8988T (cell line): ENCODE results near the gene ADAMTSL5.
"Not testable (repeated sequence)": the region's sequence is repeated elsewhere in the genome, so short reads cannot be mapped to it uniquely, and the experiment has no call there.

Experiments
- DNase-seq: peaks from one replicate; pipeline ENCODE4 v3.0.0; 2011

The ADAMTSL5 gene

DNA sequence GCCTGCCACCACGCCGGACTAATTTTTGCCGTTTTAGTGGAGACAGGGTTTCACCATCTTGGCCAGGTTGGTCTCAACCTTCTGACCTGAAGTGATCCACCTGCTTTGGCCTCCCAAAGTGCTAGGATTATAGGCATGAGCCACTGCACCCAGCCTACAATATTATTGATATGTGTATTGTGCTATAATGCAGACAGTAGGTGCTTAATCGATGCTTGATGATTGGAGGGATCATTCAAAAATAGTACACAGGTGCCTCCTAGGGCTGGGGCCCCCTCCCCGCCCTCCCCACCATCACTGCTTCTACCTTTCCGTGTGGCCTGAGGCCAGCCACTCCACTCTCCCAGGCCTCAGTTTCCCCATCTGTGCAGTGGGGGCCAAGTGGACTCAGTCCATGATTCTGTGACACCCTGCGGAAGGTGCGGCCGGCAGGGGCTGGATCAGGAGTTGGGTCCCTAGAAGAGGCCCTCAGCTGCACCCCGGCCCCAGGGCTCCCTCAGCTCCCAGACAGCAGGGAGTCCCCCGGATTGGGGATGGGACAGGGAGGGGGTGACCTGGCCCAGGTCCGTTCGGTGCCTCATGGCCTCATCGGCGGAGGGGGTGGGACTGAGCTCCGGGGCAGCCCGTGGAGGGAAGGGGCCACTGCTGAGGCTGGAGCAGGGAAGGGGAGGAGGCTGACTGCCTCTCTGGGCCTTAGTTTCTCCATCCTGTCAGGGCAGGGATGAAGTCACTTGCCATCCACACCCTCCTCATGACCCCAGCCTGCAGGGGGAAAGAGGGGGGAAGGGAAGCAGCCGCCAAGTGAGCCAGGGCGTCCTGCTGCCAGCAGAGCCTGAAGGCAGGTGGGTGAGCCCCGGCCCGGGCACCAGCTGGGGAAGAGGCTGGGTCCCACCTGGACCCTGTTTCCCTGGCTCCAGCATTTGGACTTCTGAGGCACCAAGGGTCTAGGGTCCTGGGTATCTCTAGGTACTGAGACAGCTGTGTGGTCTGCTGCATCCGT, 1.2 kb downstream of the ADAMTSL5 start:
- no peak for DNase-seq

DNA sequence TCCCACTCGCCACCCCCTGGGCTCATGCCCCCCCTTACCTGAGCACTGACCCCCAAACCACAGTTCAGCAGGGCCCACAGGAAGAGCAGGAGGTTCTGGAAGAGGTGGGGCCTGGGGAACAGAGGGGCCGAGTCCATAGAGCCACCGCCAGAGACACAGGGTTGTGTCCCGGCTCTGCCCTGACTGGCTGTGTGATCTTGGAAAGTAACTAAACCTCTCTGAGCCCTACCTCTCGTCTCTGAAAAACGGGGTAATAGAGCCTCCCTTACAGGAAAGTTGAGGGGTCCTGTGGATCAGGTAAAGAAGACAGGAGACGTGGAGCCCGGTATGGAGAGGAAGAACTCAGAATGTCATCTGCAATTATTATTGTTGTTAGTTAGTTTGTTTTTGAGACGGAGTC, 2.0 kb downstream of the ADAMTSL5 start:
- no peak for DNase-seq

DNA sequence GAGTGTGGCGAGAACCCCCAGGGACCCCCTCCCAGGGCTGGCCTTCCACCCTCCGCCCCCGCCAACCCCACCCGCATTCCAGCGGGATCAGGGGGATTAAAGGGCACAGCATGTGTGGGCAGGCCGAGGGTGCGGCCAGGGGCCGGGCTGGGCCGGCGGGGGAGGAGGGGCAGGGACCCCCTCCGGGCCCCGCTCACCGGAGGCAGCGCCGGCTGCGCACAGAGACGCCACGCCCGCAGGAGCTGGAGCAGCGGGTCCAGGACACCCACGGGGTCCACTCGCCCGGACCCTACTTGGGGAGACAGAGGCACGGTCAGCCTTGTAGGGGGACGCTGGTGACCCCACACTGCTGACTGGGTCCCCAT, 2.4 kb downstream of the ADAMTSL5 start:
- DNase-seq = no peak

DNA sequence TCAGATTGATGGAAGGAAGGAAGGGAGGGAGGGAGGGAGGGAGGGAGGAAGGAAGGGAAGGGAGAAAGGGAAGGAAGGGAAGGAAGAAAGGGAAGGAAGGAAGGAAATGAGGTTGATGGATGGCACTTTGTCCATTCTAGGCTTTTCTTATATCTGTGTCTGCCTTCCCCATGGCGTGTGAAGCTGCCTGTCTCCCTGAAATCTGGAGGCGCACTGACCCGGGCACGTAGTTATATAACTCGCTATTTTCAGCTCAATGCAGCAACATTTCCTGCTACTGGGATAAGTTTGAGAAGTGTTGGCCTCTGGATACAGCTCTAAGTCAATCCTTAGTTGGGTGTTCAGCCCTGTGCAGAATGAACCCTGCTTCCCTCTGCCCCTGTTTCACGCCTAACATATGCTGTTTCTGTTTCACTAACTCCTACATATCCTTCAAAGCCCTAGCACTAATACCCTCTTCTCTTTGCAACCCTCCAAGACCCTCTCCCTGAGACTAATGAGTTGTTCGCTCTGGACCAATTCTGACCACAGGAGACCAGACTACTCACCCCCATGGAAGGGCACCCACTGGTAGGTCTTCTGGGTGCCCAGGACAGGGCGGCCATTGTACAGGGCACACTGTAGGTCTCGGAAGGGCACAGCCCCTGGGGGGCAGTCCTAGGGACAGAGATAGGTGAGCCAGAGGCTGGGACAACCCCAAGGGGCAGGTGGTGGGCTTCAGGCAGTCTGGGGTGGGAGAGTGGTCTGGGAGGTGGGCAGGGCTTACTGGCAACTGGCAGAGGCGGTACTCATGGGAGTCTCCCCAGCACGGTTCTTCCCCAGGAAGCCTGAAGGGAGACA, 3.0 kb downstream of the ADAMTSL5 start:
- no peak for DNase-seq

DNA sequence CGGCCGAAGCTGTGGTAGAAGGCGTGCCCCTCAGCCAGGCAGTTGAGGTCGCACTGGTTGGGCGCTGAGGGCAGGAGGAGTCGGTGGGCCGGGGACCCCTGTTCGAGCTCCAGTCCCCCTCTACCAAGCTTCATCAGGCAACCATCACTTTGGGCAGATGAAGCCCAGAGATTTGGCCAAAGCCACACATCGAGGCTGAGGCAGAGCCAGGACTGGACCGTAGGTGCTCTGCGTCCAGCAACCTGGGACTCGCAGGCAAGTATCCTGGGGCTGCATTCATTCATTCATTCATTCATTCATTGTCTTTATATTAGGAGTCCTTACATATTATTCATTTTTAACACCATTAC, 4.3 kb downstream of the ADAMTSL5 start:
- no peak for DNase-seq

DNA sequence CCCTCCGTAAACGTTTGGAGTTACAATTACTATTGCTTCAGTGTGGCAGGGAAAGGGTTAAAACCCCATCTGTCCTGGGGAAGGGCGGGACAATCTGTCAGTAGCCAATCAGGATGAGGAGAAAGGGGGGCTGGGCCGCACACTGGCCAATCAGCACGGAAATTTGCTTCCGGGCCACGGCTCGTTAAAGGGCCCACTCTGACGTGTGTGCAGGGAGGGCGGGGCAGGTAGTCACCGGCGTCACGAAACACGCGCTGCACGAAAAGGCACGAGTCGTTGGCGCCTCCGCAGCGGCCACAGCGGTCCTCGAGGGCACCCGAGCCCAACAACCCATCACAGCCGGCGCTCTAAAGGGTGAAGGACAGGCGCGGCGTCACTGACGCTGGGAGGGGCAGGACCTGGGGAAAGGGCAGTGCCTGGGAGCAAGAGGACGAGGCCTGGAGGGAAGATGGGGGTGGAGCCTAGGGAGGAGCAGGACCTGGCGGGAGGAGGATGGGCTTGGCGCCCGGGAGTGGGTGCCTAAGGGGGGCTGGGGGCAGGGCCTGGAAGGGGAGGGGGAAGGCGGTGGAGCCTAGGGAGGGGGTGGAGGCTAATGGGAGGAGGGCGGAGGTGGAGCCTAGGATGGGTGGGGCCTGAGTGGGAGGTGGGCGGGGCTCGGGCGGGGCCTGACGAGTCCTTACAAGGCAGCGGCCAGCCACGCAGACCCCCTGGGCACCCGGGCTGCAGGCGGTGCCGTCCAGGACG, 4.9 kb downstream of the ADAMTSL5 start:
- DNase-seq = peak; percentile 90

DNA sequence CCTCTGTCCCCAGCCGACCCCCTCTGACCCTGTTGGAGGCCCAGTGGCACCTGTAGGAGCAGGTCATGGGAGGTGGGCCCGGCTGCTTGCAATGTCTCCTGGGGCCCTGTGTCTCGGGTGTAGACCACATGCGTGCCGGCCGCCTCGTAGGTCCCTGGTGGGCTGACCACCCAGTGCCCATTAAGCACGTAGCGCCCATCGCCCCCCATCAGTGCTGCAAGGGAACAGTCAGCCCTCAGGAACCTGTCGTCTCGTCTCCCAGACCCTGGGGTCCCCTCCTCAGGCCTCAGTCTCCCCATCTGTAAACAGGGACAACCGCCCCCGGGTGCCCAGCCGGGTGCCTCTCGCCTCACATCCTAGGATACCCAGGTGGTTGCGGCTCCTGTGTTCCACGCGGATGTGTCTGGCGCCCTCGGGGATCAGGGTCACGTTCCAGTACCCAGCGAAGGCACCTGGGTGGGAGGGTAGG, 5.6 kb downstream of the ADAMTSL5 start:
- DNase-seq = no peak

DNA sequence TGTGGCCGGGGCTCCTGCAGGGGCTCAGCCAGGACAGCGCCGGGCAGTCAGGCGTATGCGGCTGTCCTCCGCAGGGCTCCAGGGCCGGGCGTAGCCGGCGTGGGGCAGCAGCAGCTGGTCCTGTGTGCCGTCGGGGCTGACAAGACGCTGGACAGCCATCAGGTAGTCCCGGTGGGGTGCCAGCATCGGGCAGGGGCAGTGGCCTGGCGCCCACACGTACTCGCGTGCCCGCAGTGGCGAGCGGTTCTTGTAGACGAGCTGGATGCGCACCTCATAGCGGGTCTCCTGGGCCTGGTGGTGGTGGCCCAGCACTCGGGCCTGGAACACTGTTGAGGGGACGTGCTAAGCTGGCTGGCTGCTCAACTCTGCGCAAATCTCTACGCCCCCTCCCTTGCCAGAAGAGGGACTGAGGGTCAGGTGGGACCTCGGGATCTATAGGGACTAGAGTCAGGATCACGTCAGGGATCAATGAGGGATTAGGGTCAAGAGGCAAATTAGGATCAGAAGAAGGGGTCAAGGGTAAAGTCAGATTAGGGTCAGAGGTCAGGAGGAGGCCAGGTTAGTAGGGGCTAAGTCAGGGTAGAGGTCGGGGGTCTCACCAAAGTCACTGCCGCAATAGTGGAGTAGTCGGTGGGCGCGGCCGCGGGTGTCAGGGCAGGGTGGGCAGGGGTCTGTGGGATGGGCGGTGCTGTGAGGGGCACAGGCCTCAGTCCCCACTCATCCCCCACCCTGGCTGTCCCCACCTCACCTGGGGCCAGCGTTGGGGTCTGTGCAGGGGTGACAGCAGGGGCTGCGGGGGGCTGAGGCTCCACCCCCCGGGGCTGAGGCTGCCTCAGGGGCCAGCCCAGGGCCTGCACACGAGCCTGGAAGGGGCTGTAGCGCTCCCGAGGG, 6.6 kb downstream of the ADAMTSL5 start:
- DNase-seq = no peak

DNA sequence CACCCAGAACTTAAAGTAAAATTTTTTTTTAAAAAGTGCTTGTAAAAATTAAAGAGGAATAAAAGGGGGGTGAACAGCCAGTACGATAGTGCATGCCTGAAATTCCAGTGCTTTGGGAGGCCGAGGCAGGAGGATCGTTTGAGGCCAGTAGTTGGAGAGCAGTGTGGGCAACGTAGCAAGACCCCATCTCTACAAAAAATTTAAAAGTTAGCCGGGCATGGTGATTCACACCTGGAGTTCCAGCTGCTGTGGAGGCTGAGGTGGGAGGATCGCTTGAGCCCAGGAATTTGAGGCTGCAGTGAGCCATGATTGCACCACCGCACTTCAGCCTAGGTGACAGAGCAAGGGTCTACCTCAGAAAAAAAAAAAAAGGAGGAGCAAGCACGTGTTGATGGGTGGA, 7.8 kb downstream of the ADAMTSL5 start:
- DNase-seq = no peak

DNA sequence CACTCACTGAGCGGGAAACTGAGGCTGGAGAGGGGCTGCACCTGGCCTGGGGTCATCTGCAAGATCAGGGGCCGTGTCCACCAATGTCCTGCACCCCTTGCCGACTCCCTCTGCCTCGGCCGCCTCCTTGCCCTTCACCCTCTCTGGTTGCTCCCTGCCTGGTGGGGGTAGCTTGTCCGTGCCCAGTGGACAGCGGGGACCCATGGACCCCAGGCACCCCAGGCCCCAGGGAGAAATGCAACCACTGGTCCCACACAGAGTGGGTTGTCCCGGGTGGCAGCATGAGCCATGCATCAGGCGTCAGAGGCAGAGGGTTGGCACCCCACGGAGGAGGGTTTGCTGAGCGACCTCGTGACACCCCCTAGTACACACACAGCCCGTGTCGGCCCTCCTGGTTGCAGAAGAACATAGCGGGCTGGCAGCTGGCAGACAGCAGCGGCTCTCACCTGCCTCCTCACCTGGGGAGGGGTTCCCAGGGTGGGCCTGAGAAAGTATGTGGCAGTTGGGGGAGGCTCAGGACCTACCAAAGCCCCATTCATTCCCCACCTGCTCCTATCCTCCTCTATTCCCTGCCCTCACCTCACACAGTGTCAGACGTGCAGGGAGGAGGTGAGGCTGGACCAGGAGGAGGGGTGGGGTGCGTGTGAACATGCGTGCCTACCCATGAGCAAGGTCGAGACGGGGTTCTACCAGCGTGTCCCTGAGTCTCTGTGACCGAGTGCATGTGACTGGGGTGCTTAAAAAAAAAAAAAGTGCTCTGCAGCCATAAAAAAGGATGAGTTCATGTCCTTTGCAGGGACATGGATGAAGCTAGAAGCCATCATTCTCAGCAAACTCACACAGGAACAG, 8.7 kb downstream of the ADAMTSL5 start:
- no peak for DNase-seq

DNA sequence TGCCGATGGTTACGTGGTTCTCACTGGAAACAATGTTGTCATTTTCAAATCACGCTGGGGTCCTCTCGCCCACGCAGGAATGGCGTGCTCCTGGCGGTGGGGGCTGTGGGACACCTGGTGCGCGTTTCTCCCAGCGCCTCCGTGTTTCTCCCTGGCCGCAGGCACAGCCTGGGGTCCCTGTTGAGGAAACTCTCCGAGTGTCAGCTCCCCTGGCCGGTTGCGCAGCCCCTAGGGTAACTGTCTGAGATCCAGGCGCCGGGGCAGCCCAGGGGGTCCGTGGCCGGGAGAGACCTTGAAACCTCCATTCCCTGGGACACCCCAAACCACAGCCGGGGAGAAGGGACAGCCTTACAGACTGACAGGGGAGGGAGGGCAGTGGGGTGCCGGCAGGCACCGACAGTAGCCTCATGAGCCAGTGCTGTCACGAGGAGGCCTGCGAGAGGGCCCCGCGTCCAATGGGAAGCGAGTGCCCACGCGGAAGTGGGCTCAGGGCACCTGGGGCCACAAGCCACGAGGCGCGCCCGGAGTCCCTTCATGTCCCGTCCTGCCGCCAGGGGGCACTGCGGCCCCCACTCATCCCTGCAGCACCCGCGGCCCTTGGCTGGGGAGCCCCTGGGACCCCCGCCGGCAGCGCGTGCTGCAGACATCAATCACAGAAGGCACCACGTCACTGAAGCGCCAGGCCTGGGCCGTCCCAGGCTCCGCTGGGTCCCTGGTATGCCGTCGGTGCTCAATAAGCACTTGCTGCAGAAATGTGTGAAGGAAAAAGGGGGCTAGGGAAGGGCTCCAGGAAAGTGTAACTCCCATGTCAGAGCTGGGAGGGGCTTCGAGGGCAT, 9.5 kb downstream of the ADAMTSL5 start:
- DNase-seq = no peak

DNA sequence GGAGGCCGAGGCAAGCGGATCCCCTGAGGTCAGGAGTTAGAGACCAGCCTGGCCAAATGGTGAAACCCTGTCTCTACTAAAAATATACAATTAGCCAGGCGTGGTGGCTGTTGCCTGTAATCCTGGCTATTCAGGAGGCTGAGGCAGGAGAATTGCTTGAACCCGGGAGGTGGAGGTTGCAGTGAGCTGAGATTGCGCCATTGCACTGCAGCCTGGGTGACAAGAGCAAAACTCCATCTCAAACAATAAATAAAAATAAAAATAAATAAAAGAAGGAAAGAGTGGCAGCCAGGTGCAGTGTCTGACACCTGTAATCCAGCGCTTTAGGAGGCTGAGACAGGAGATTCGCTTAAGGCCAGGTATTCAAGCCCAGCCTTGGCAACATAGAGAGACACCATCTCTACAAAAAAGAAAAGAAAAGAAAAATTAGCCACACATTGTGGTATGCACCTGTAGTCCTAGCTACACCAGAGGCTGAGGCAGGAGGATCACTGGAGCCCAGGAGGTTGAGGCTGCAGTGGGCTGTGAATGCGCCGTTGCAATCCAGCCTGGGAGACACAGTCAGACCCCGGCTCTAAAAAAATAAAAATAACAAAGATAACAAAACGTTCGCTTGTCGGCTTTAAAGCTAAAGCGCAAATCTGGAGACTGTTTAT, 10.3 kb downstream of the ADAMTSL5 start:
- DNase-seq = no peak

DNA sequence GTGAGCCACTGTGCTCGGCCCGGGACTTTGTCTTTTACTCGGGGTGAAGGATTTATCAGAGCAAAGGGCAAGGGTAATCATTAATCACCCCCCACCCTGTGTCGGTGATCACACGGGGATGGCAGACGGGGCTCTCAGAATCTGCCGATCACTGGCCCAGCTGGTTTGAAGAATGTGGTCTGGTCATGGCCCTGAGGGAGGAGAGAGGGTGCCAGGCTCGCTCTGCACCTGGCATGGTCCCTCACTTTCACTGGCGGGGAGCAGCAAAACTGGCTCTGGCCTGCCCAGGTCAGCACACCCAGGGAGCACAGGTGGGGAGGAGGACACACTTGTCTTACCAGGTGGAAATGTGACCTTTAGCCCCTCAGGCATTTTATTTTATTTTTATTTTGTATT, 11.6 kb downstream of the ADAMTSL5 start:
- no peak for DNase-seq

DNA sequence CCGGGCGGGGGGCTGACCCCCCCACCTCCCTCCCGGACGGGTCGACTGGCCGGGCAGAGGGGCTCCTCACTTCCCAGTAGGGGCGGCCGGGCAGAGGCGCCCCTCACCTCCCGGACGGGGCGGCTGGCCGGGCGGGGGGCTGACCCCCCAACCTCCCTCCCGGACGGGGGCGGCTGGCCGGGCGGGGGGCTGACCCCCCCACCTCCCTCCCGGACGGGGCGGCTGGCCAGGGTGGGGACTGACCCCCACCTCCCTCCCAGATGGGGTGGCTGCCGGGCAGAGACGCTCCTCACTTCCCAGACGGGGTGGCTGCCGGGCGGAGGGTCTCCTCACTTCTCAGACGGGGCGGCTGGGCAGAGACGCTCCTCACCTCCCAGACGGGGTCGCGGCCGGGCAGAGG, 13.6 kb downstream of the ADAMTSL5 start:
- not testable (repeated sequence) for DNase-seq

DNA sequence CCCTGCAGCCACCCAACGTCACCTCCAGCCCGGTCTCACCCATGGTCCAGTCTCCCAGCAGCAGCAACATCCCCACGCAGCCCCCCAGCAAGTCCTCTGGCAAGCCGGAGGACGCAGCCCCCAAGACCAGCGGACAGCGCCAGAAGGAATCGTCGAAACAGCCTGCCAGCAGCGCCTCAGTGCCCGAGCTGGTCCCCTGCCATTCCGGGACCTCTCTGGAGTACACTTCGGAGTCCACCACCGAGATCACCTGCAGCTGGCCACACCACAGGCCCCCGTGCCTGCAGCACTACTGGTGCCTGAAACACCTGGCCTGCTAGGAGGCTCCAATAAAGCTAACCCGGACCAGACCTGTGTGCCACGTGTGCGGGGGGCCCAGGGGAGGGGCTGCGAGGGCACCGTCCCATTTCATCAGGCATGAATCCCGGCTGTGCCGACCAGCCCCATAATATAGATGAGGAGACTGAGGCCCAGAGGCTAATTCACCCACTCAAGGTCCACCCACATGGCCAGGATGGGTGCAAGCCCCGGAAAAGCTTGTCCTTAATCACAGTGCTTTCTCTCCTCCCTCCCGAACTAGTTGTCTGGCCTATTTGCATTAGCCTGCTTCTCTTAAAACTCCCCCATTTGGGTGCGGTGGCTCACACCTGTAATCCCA, 15.1 kb downstream of the ADAMTSL5 start:
- no peak for DNase-seq

DNA sequence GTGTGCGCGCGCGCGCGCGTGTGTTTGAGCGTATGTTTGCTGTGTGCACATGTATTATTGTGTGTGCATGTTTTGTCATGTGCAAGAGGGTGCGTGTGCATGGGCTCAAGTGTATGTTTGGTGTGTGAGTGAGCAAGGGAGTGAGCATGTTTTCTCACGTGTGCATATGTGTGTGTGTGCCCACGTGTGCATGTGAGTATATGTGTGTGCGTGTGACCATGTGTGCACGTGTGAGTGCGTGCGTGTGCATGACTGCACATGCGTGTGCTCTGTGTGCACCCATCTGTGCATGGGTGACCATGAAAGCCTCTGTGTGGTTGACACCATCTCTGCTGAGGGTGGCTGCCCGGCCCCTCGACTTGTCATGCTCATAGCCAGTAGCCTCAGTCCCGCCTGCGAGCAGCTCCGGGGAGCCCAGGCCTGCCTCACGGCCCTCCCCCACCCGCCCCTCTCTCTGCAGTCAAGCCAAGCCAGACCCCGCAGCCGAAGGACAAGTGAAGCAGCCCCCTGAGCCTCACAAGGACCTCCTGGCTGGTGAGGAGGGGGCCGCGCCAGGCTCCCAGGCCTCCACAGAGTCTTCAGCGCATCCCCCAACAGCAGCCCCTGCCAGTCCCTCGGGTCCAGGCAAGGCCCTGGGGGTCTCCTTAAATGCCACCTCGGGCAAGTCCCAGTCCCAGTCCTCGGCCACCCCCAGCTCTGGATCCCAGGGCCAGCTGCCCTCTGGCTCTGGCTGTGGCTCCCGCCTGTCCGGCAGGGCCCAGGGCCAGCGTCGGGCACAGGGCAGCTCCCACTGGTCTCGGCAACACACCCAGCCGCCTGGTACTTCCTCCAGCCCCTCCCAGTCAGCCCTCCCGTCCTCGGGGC, 15.9 kb downstream of the ADAMTSL5 start:
- DNase-seq = no peak

DNA sequence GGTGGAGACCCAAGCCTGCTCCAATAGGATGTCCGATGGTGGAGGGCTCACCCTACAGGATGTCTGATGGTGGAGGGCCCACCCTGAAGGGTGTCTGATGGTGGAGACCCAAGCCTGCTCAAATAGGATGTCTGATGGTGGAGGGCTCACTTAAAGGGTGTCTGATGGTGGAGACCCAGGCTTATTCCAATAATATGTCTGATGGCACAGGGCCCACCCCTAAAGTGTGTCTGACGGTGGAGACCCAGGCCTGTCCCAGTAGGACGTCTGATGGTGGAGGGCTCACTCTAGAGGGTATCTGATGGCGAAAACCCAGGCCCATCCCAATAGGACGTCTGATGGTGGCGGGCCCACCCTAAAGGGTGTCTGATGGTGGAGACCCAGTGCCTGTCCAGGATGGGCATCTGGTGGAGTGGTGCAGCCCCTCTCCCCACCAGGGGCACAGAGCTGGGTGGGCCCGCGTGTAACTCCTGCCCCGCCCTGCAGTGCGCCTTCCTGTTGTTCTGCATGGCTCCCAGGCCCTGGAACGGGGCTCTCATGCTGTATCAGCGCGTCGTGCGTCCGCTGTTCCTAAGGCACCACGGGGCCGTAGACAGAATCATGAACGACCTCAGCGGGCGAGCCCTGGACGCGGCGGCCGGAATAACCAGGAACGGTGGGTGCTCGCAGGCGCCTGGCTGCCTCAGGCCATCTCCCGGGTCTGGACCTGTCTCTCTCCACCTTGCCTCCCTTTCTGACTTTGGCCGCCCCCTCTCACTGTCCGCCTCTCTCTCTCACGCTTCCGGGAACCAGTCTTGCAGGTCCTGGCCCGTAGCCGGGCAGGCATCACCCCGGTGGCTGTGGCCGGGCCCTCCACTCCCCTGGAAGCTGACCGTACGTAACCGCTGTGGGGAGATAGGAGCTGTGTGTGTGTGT, 16.8 kb downstream of the ADAMTSL5 start:
- no peak for DNase-seq
